Panc1 (cell line): ENCODE results near the gene ARMC2. TPM values are rescaled to one million over a fixed set of nuclear protein-coding genes. Genes with fewer than 3 reads are reported as not detected.
A peak's percentile ranks its signal among the peaks of the same experiment; 100 is the strongest.

ENCODE experiments used
- ATAC-seq: fragments of 200-7000 bp; cut with Tn5 transposase; 2 replicates; pipeline ENCODE4 v1.9.1; 2020; ENCODE audit warnings: mild to moderate bottlenecking, moderate library complexity
- BruUV-seq: library from RNA; stranded (reverse); fragments of 400-500 nt; replicated peaks from 2 replicates; lab custom pipeline; 2021; lab: Mats Ljungman, UMichigan
- CTCF ChIA-PET: fragments of 300-600 bp; sonication (Branson Sonifier 250); formaldehyde crosslinking; loops from one replicate; lab custom pipeline; 2022; ENCODE audit warnings: antibody characterized with exemption; lab: Charles Lee
- POLR2A ChIA-PET: fragments of 300-600 bp; sonication (Branson Sonifier 250); formaldehyde crosslinking; loops from one replicate; lab custom pipeline; 2022; ENCODE audit warnings: antibody characterized with exemption; lab: Charles Lee
- DNase-seq: peaks from one replicate; pipeline ENCODE4 v3.0.0-alpha.2; 2010; ENCODE audit warnings: low read depth, low spot score
- H3K27ac ChIP-seq: 2 replicates; pipeline ENCODE4 v1.5.1; 2011; ENCODE audit warnings: mild to moderate bottlenecking, low read length, inconsistent platforms
- H3K27me3 ChIP-seq: fragments of 200-500 bp; sonication (Bioruptor generic); 2 replicates; pipeline ENCODE4 v1.6.0; 2014; ENCODE audit warnings: low read length, inconsistent platforms; ENCODE audit not compliant: control insufficient read depth, insufficient read depth
- H3K36me3 ChIP-seq: fragments of 200-500 bp; sonication (Bioruptor generic); 2 replicates; pipeline ENCODE4 v1.5.1; 2014; ENCODE audit warnings: inconsistent platforms, mild to moderate bottlenecking, low read length, moderate library complexity; ENCODE audit not compliant: control insufficient read depth, insufficient read depth
- H3K4me1 ChIP-seq: 2 replicates; pipeline ENCODE4 v1.5.1; 2011; ENCODE audit warnings: inconsistent platforms, mild to moderate bottlenecking, low read length, moderate library complexity; ENCODE audit not compliant: control insufficient read depth, insufficient read depth
- H3K4me3 ChIP-seq, 2 experiments: 2 replicates each; pipeline ENCODE4 v1.5.1; 2011 to 2012; ENCODE audit warnings: low read depth in 2 of 2, low read length in 2 of 2, mild to moderate bottlenecking in 2 of 2, inconsistent platforms in 1 of 2, moderate library complexity in 1 of 2
- H3K9me3 ChIP-seq: fragments of 200-500 bp; sonication (Bioruptor generic); 2 replicates; pipeline ENCODE4 v1.5.1; 2014; ENCODE audit warnings: low read depth, mild to moderate bottlenecking, inconsistent platforms, low read length, moderate library complexity; ENCODE audit not compliant: control insufficient read depth, insufficient read depth
- CTCF ChIP-seq: fragments of 450-650 bp; IDR thresholded peaks from 2 replicates; pipeline ENCODE4 v1.5.1; 2017; ENCODE audit warnings: mild to moderate bottlenecking
- POLR2AphosphoS5 ChIP-seq: IDR thresholded peaks from 2 replicates; pipeline ENCODE4 v1.6.1; 2012; ENCODE audit warnings: mild to moderate bottlenecking, low read depth, low read length, moderate library complexity
- REST ChIP-seq, 2 experiments: IDR thresholded peaks; 2 replicates each; pipeline ENCODE4 v1.6.1; 2011 to 2012; ENCODE audit warnings: low read depth in 2 of 2, control low read depth in 1 of 2, low read length in 1 of 2, mild to moderate bottlenecking in 1 of 2, moderate library complexity in 1 of 2; ENCODE audit not compliant: insufficient read depth in 1 of 2
- SIN3A ChIP-seq: IDR thresholded peaks from 2 replicates; pipeline ENCODE4 v1.6.1; 2012; ENCODE audit warnings: low read depth, mild to moderate bottlenecking, low read length, moderate library complexity, borderline replicate concordance; ENCODE audit not compliant: insufficient read depth
- TCF7L2 ChIP-seq: IDR thresholded peaks from 2 replicates; pipeline ENCODE4 v1.6.1; 2011; ENCODE audit warnings: mild to moderate bottlenecking, low read depth, low read length, inconsistent platforms
- in situ Hi-C: cut with HindIII; loops from 2 replicates; pipeline ENCODE4 v1.10.0; 2016; ENCODE audit warnings: low sequenced_read_pairs, low pct_unique_long_range_greater_than_20kb
- intact Hi-C: fragments of 100-400 bp; cut with micrococcal nuclease; formaldehyde crosslinking; loops from one replicate; pipeline ENCODE4 v1.10.0; 2022; ENCODE audit not compliant: unreplicated experiment
- total RNA-seq: library from RNA; stranded (reverse); gene quantifications from one replicate; pipeline ENCODE4 v1.2.1, GENCODE V29; 2021; ENCODE audit not compliant: unreplicated experiment

ARMC2 gene
- total RNA-seq, 1 experiment from 2014 or later: 9.3 TPM

DNA sequence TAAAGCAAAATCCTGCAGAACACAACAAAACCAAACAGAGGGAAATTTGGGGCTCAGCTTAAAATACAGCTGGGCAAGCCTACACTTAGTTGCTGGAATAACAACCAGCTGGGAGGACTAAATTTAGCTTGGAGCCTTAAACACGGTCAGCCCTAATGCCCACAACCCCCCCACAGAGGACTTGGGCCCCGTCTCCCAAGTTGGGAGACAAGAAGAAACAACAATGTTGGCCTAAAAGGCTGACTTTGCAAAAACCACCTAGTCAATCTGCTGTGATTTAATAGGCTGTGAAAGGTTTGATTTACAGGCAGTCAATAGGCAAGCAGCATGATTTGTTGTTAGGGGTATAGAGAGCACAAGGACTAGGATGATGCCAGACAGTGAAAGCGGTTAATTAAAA is 40.3 kb upstream of the ARMC2 start:
- no peak for TF ChIP-seq CTCF
- Histone ChIP-seq H3K27ac (no peak overlapping the region), H3K4me1 (no peaks in the 10 kb centered on the region), H3K27me3 (peaks cover 5% of the 10 kb centered on the region; the same call in 1 of the 2 replicates), H3K9me3 (no peaks in the 10 kb centered on the region), H3K36me3 (no peaks in the 10 kb centered on the region), H3K4me3 (no peak overlapping the region)
- in situ Hi-C loops: no loop called here
- no TSS peak for BruUV-seq
- CTCF ChIA-PET: no interaction called here
- ATAC-seq: no peak
- intact Hi-C loops: no loop called here
- no peak for DNase-seq
- POLR2A ChIA-PET: no interaction called here

GRCh38 chr6:108809211-108809610 is 39.0 kb upstream of the ARMC2 start:
- intact Hi-C loops (no loop called here), in situ Hi-C loops (no loop called here)
- ChIA-PET POLR2A (no interaction called here), CTCF (no interaction called here)
- H3K27me3 ChIP-seq: peaks cover 3% of the 10 kb centered on the region; the same call in 1 of the 2 replicates
- H3K9me3 ChIP-seq: no peaks in the 10 kb centered on the region
- DNase-seq (no peak), ATAC-seq (peak; percentile 8; the same call in 1 of the 2 replicates)
- H3K4me1 ChIP-seq: no peaks in the 10 kb centered on the region
- H3K27ac ChIP-seq: no peak overlapping the region
- no TSS peak for BruUV-seq
- H3K36me3 ChIP-seq: no peaks in the 10 kb centered on the region
- TF ChIP-seq CTCF (no peak), REST (IDR thresholded peaks at IDR 0.05; ENCODE audit: insufficient read depth in 1 of 2, low read depth in 2 of 2, low read length in 1 of 2) (no peak), POLR2AphosphoS5 (no peak), SIN3A (no peak), TCF7L2 (no peak)
- H3K4me3 ChIP-seq: no peak overlapping the region
